Measurements from ENCODE around the gene MED9. TPM values are rescaled to one million over a fixed set of nuclear protein-coding genes. Genes with fewer than 3 reads are reported as not detected.

MED9 gene
- total RNA-seq, 4 donors from 2014 or later = 6.5 to 16.6 (median 13.5) TPM

GRCh38 chr17:17502741-17503565, 26.2 kb downstream of the MED9 start:
- no peak for TF ChIP-seq CTCF (IDR thresholded peaks at IDR 0.05; ENCODE audit: low read depth)

GRCh38 chr17:17503566-17504130, 26.8 kb downstream of the MED9 start:
- no peak for TF ChIP-seq CTCF (IDR thresholded peaks at IDR 0.05; ENCODE audit: low read depth)

- no peak for TF ChIP-seq CTCF (IDR thresholded peaks at IDR 0.05; ENCODE audit: low read depth)
Observed at GRCh38 chr17:17504341-17505140, 27.7 kb downstream of the MED9 start.

- TF ChIP-seq CTCF (IDR thresholded peaks at IDR 0.05; ENCODE audit: low read depth) = no peak
Observed at GRCh38 chr17:17505151-17505550, 28.4 kb downstream of the MED9 start.

GRCh38 chr17:17505610-17506171, 28.9 kb downstream of the MED9 start:
- no peak for TF ChIP-seq CTCF (IDR thresholded peaks at IDR 0.05; ENCODE audit: low read depth)

- TF ChIP-seq CTCF (IDR thresholded peaks at IDR 0.05; ENCODE audit: low read depth) = no peak
Observed at GRCh38 chr17:17506181-17506741, 29.5 kb downstream of the MED9 start.

Measured in subcutaneous adipose tissue (tissue), 4 donors.